Natural killer cell (primary cell): ENCODE data around the gene KDSR. TPM values are rescaled to one million over a fixed set of nuclear protein-coding genes. Genes with fewer than 3 reads are reported as not detected.

ENCODE experiments used
- ATAC-seq, 3 donors: fragments of 150-1000 bp in 2 of 3; fragments of 200-7000 bp in 1 of 3; cut with Tn5 transposase; 1 replicate in 1 of 3; 2 replicates in 2 of 3; pipeline ENCODE4 v1.10.0; 2021; ENCODE audit warnings: mild to moderate bottlenecking in 2 of 3, moderate library complexity in 2 of 3
- DNase-seq, 2 donors: peaks; one replicate each; pipeline versions ENCODE4 v3.0.0 to v3.0.0-alpha.2; 2013 to 2021; ENCODE audit warnings: mixed read lengths in 1 of 2
- H3K27ac ChIP-seq: one replicate; pipeline ENCODE4 v1.5.1; 2013; ENCODE audit warnings: mild to moderate bottlenecking, low read length
- H3K27me3 ChIP-seq: one replicate; pipeline ENCODE4 v1.6.1; 2013; ENCODE audit warnings: low read length; ENCODE audit not compliant: control insufficient read depth, insufficient read depth
- H3K36me3 ChIP-seq: one replicate; pipeline ENCODE4 v1.6.1; 2013; ENCODE audit warnings: low read length; ENCODE audit not compliant: control insufficient read depth, insufficient read depth
- H3K4me1 ChIP-seq: one replicate; pipeline ENCODE4 v1.6.1; 2013; ENCODE audit warnings: low read length; ENCODE audit not compliant: control insufficient read depth, insufficient read depth
- H3K4me3 ChIP-seq: one replicate; pipeline ENCODE4 v1.5.1; 2013; ENCODE audit warnings: low read length
- H3K9me3 ChIP-seq: one replicate; pipeline ENCODE4 v1.6.1; 2013; ENCODE audit warnings: low read length; ENCODE audit not compliant: control insufficient read depth, insufficient read depth
- H3K27ac Mint-ChIP-seq, 2 donors: one replicate each; pipeline ENCODE4 v1.8.0; 2022; ENCODE audit warnings: mild to moderate bottlenecking in 2 of 2, mixed read lengths in 2 of 2, moderate library complexity in 1 of 2
- H3K27me3 Mint-ChIP-seq, 2 donors: one replicate each; pipeline ENCODE4 v1.8.0; 2022; ENCODE audit warnings: low read depth in 2 of 2, mixed read lengths in 2 of 2
- H3K36me3 Mint-ChIP-seq: one replicate; pipeline ENCODE4 v1.8.0; 2022; ENCODE audit warnings: mixed read lengths
- H3K4me1 Mint-ChIP-seq, 2 donors: one replicate each; pipeline ENCODE4 v1.8.0; 2022; ENCODE audit warnings: mixed read lengths in 2 of 2
- H3K4me3 Mint-ChIP-seq: one replicate; pipeline ENCODE4 v1.8.0; 2022; ENCODE audit warnings: mild to moderate bottlenecking, moderate library complexity, mixed read lengths
- H3K9me3 Mint-ChIP-seq, 2 donors: one replicate each; pipeline ENCODE4 v1.8.0; 2022; ENCODE audit warnings: mixed read lengths in 2 of 2
- CTCF ChIP-seq: fragments of 200-600 bp; IDR thresholded peaks from one replicate; pipeline ENCODE4 v1.8.0; 2022; ENCODE audit warnings: antibody characterized with exemption
- WGBS: methylation state at CpG from one replicate; pipeline ENCODE4 v1.1.7; 2013; ENCODE audit warnings: missing lambda C conversion rate; ENCODE audit not compliant: insufficient coverage; 5-methylcytosine and 5-hydroxymethylcytosine counted together
- intact Hi-C: fragments of 100-400 bp; cut with micrococcal nuclease; formaldehyde crosslinking; loops from one replicate; pipeline ENCODE4 v1.14.2; 2022
- total RNA-seq, 4 donors: library from RNA; stranded (reverse); fragments of 120-200 nt in 1 of 4; gene quantifications; one replicate each; pipeline versions ENCODE4 v1.2.3 to v1.2.4, GENCODE V29; 2013 to 2022

The KDSR gene
- total RNA-seq, 3 donors from 2014 or later (not counting 1 experiment from before 2014, with no cell fraction given): 11.1 to 15.1 (median 11.6) TPM

GRCh38 chr18:63356272-63356896, 10.6 kb downstream of the KDSR start:
- intact Hi-C loops: no loop called here
- H3K9me3 Mint-ChIP-seq: no peaks in the 10 kb centered on the region
- H3K4me3 Mint-ChIP-seq: no peak overlapping the region
- Histone ChIP-seq H3K4me1 (no peaks in the 10 kb centered on the region), H3K36me3 (peaks cover 23% of the 10 kb centered on the region), H3K4me3 (no peak overlapping the region), H3K27ac (no peak overlapping the region), H3K27me3 (no peaks in the 10 kb centered on the region), H3K9me3 (no peaks in the 10 kb centered on the region)
- ATAC-seq (no peak), DNase-seq (no peak)
- H3K4me1 Mint-ChIP-seq: no peaks in the 10 kb centered on the region
- no peak for TF ChIP-seq CTCF
- H3K36me3 Mint-ChIP-seq: no peaks in the 10 kb centered on the region
- no peaks in the 10 kb centered on the region for H3K27me3 Mint-ChIP-seq
- whole genome bisulfite sequencing: 93% methylated on average over 4 of the region's 7 CpGs
- H3K27ac Mint-ChIP-seq: no peak overlapping the region

GRCh38 chr18:63350230-63350629, 16.8 kb downstream of the KDSR start:
- Histone ChIP-seq H3K9me3 (no peaks in the 10 kb centered on the region), H3K27ac (no peak overlapping the region), H3K27me3 (no peaks in the 10 kb centered on the region), H3K4me3 (no peak overlapping the region), H3K4me1 (no peaks in the 10 kb centered on the region), H3K36me3 (peaks cover 26% of the 10 kb centered on the region)
- Mint-ChIP-seq H3K36me3 (no peaks in the 10 kb centered on the region), H3K27me3 (no peaks in the 10 kb centered on the region), H3K4me1 (peaks cover 0 to 2% of the 10 kb centered on the region in 2 donors), H3K9me3 (no peaks in the 10 kb centered on the region), H3K27ac (no peak overlapping the region), H3K4me3 (no peak overlapping the region)
- TF ChIP-seq CTCF: no peak
- ATAC-seq: no peak
- DNase-seq: no peak
- WGBS: 100% methylated on average over 1 of the region's 2 CpGs
- intact Hi-C loops: no loop called here

- no peak overlapping the region for H3K4me3 ChIP-seq
- no peaks in the 10 kb centered on the region for H3K9me3 Mint-ChIP-seq
- H3K4me3 Mint-ChIP-seq: no peak overlapping the region
- H3K27ac Mint-ChIP-seq: no peak overlapping the region
- H3K36me3 ChIP-seq: peaks cover 23% of the 10 kb centered on the region
- peaks cover 0 to 5% of the 10 kb centered on the region in 2 donors for H3K4me1 Mint-ChIP-seq
- ATAC-seq (no peak), DNase-seq (no peak)
- WGBS: 90% methylated on average over 7 of the region's 7 CpGs
- no peaks in the 10 kb centered on the region for H3K27me3 Mint-ChIP-seq
- intact Hi-C loops: no loop called here
- no peak for TF ChIP-seq CTCF
- no peaks in the 10 kb centered on the region for H3K9me3 ChIP-seq
- no peaks in the 10 kb centered on the region for H3K4me1 ChIP-seq
- no peaks in the 10 kb centered on the region for H3K36me3 Mint-ChIP-seq
- H3K27ac ChIP-seq: no peak overlapping the region
- H3K27me3 ChIP-seq: no peaks in the 10 kb centered on the region
These were observed 18.4 kb downstream of the KDSR start for GRCh38 chr18:63348508-63349136.
